RKO (cell line): ENCODE measurements around the gene MSI2.
A peak's percentile ranks its signal among the peaks of the same experiment; 100 is the strongest.
"Not testable (repeated sequence)": the region's sequence is repeated elsewhere in the genome, so short reads cannot be mapped to it uniquely, and the experiment has no call there.

Experiments
- DNase-seq: peaks from one replicate; pipeline ENCODE4 v3.0.0-alpha.2; 2016; ENCODE audit warnings: low spot score

MSI2 gene

GRCh38 chr17:57255776-57256681, at the start of gene MSI2:
TSS of gene MSI2 (plus strand) at chr17:57256523. CDS start at chr17:57256743, 220 bp downstream.
- peak; percentile 86 for DNase-seq

- DNase-seq: no peak
Measured at GRCh38 chr17:57206928-57207327, 49.4 kb upstream of the MSI2 start.

- no peak for DNase-seq
Measured at GRCh38 chr17:57207396-57207795, 48.9 kb upstream of the MSI2 start.

GRCh38 chr17:57210224-57210553, 46.1 kb upstream of the MSI2 start:
- DNase-seq: peak; percentile 45

GRCh38 chr17:57210972-57211411, 45.3 kb upstream of the MSI2 start:
- no peak for DNase-seq

- peak; percentile 57 for DNase-seq
Measured at GRCh38 chr17:57211543-57211942, 44.8 kb upstream of the MSI2 start.

GRCh38 chr17:57213180-57213825, 43.0 kb upstream of the MSI2 start:
- DNase-seq: no peak

- DNase-seq: no peak
Measured at GRCh38 chr17:57215317-57215716, 41.0 kb upstream of the MSI2 start.

GRCh38 chr17:57221366-57222350, 34.7 kb upstream of the MSI2 start:
- no peak for DNase-seq

GRCh38 chr17:57222422-57222821, 33.9 kb upstream of the MSI2 start:
- not testable (repeated sequence) for DNase-seq

GRCh38 chr17:57225127-57225526, 31.2 kb upstream of the MSI2 start:
- DNase-seq: no peak

GRCh38 chr17:57226793-57227192, 29.5 kb upstream of the MSI2 start:
- no peak for DNase-seq

- DNase-seq: no peak
Measured at GRCh38 chr17:57228911-57229310, 27.4 kb upstream of the MSI2 start.

- DNase-seq: no peak
Measured at GRCh38 chr17:57234061-57234738, 22.1 kb upstream of the MSI2 start.

- DNase-seq: no peak
Measured at GRCh38 chr17:57234739-57235092, 21.6 kb upstream of the MSI2 start.

- DNase-seq: no peak
Measured at GRCh38 chr17:57235124-57235523, 21.2 kb upstream of the MSI2 start.

GRCh38 chr17:57236686-57237299, 19.5 kb upstream of the MSI2 start:
- DNase-seq: no peak

GRCh38 chr17:57240648-57241047, 15.7 kb upstream of the MSI2 start:
- DNase-seq: no peak

GRCh38 chr17:57242148-57242547, 14.2 kb upstream of the MSI2 start:
- no peak for DNase-seq

- peak; percentile 70 for DNase-seq
Measured at GRCh38 chr17:57243171-57243622, 13.1 kb upstream of the MSI2 start.

- no peak for DNase-seq
Measured at GRCh38 chr17:57245786-57246185, 10.5 kb upstream of the MSI2 start.
